HG02642 (cell line): ENCODE data around the gene PLXNA4.

Experiments used
- ATAC-seq: cut with Tn5 transposase; IDR thresholded peaks from one replicate; pipeline ENCODE4 v1.9.1; 2021; ENCODE audit warnings: mild to moderate bottlenecking; ENCODE audit not compliant: unreplicated experiment, poor library complexity

The PLXNA4 gene

DNA sequence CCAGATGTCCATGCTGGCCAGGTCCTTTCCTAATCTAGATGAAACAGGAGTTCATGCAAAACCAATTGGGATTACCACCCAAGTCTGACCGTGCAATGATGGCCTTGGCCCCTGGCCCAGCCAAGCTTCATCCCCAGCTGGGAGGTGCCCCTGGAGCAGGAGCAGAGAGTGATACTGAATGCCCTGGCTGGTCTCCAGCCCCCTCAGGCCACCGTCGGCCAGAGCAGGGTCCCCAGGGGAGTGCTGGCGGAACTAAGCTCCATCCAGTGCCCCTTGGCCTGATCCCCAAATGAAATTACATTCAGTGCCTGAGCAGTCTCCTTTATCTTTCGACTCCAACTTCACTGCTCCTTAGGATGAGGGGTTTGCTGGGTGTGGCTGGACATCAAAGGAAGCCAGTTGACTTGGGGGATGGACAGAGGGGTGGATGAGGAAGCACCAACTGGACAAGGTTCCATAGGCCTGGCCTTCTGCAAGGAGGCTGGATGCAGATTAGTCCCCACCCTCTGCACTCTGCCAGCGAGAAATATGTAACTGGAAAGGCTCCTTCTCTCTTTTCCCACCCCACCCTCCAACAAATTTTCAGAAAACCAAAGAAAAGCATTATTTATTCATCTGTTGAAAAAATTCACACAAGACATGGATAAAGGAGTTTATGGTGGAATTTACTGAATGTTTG, 275.5 kb downstream of the PLXNA4 start:
- no peak for ATAC-seq

DNA sequence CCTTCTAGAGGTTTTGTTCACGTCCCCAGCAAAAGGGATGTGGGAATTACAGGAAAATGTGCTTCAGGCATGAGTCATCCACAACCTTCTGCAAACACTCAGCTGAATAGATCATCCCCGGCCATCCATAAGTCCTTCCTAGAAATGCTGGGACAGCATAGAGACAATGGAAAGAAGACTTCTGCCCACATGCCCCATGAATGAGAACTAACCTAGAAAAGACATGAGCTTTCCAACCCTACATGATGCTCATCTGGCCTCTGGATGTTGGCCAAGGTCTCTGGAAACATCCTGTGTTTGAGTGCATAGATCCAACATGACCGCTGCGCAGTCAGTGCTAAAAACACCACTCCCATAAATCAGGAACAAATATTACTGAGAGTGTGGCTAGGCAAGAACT, 277.5 kb downstream of the PLXNA4 start:
- ATAC-seq = no peak

DNA sequence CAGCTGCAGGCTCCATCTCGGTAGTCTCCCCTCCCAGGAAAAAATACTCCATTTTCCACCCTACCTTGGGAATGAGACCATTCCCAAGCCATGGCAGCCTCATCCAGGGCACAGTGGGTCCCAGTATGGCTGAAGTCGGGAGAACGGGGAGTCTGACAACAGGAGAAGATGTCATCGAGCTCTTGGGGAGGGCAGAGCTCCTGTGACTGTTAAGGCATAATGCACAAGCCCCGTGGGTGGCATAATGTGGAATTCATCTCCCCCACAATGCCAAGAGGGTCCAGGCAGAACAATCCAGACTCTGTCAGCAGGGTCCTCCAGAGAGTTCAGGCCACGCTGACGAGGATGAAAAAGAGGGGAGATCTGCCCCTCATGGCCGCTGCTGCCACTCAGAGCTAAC, 279.4 kb downstream of the PLXNA4 start:
- ATAC-seq = no peak

DNA sequence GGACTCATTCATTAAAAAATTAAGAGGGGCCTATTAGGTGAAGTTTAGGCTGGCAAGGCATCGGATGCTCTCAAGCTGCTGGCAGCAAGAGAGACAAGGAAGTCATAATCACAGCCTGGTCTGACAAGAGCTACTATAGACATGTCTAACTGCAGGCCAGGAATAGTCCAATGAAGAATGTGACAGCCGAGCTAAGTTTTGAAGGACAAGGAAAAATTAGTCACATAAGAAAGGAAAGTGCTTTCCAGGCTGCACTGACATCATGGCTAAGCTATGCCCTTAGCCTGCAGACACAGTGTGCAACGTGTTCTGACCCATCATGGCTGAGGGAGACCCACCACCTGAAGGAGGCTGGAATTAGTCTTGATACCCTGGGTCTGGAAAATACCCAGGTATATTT, 281.1 kb downstream of the PLXNA4 start:
- ATAC-seq = no peak

DNA sequence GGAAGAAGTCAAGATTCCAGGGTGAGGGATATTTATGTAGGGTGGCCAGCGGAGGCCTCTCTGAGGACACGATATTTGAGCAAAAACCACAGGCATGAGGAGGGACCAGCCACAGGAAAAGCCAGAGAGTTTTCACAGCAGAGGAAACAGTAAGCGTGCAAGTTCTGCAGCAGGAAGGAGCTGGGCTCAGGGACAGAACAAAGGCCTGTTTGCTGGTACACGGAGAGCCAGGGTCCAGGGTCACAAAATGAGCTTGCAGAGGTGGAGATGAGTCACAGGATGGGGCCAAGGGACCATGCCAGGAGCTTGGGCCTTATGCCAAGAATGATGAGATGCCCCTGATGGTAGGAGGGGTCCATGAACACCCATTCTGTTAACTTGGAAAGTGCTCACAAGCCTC, 283.5 kb downstream of the PLXNA4 start:
- ATAC-seq = no peak

DNA sequence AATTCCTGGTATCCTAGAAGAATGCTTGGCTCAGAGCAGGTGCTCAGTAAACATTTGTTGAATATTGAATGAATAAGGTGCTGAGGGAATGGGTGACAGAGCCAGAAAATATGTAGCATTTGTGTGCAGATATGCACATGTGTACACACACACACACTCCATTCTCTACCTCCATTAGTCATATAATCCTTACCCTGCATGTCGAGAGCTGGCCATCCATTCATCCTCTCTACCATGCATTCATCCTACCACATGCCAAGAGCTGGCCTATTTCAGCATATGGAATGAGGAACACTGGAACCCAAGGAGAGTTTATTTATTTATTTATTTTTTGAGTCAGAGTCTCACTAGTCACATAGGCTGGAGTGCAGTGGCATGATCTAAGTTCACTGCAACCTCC, 284.8 kb downstream of the PLXNA4 start:
- ATAC-seq = no peak

DNA sequence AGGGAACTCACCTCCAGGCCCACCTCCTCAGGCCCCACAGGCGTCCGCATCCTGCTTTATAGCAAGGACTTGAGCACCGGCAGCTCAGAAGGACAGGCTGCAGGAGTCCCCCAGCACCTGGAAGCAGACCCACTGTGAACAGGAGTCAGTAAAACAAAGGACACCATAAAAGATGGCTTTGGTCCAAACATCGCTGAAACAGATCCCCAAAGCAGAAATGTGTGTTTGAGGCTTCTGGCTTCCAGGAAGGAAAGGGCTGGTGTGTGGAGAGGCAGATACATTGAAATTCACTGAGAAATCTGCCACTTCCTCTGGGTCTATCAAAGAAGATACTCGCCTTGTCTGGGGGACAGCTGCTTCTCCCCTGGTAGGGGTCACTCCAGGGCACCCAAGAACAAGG, 286.2 kb downstream of the PLXNA4 start:
- ATAC-seq = no peak

DNA sequence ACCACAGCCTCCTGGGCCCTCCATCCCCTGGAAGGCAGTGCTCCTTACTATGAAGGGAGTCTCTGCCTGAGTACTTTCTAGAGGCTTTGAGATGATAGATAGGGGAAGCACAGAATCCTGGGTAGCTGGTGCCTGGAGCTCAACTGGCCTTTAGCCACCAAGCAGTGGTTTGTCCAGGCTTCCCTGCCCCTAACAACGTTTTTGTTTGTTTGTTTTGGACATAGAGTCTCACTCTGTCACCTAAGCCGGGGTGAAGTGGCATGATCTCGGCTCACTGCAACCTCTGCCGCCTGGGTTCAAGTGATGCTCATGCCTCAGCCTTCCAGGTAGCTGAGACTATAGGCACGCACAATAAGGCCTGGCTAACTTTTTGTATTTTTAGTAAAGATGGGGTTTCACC, 289.4 kb downstream of the PLXNA4 start:
- no peak for ATAC-seq

DNA sequence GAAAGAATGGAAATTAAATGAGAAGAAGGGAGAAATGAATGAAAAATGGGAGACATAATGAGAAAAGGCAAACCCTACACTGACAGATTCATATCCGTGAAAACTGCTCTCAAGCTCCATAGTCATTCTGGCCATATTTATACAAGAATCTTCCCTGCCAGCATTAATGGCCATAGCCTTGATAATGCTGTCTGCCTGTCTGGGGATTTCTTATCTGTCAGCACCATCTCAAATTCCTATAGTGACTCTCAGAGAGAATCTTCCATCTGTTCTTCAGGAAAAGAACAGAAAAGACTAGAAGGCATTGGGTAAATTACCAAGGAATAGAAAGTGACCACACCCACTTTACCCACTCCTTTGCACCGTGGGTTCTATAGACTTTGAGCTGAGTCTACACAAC, 295.9 kb downstream of the PLXNA4 start:
- no peak for ATAC-seq

DNA sequence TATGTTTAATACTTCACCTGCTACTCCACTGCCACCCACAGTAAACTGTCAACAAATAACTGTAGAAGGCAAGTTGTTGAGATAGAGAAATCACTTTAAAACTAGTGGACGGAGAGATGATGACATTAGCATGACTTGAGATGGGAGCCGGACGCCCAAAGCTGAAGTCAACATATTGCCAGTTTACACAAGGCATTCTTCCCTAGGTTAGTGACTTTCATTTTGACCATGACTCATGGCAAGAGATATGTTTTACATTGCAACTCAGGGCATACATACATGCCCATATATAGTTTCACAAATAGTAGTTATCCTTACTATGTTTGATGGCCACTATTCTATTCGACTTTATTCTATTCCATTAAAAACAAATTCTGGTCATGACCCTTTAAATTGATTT, 296.6 kb downstream of the PLXNA4 start:
- no peak for ATAC-seq

DNA sequence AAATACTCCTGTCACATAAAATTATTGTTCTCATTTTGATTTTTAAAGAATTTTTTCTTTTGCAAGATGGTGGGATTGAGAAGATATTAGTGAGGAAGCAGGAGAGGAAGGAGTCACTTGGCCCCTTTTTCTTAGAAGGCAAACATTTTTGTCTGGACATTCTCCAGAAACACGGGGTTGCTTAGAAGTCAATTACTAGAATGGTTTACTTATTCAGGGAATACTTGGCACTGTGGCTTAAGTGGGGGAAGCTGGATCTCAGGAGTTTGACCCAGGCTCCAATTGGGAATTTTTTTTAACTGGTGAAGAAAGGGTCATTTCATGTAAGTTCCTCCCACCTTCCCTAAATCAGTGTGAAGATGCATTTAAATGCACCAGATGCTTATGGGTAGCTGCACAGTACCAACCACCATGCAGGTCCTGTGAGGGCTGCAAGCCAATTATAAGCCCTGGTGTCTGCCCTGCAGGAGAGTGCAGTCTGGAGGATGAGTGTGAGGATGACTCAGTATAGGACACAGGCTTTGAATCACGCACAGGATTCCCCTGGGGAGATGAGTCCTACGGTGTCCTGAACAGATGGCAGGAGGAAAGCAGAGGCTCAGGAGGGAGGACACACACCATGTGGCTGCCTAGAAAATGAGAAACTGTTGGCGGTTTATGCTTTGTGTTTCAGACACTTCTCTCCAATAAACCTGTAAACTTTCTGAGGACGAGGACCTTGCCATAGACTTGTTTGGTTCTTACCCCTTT, 299.1 kb downstream of the PLXNA4 start:
- ATAC-seq = no peak

DNA sequence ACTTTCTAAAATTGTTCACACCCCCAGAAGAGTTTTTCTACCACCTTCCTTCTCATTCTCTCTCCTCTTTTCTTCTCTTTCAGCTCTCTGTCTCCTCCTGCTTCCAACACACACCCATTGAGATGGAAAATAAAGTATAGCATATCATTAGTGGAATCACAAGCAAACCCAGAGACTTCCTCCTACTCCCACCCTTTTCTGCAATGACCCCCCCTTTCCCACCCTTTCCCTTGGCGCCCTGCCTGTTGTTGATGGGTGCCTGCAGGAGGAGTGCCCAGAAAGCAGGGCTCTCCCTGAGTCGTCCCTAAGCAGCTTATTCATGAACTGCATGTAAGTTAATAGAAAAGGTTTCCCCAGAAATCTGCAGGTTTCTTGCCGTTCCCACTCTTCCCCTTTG, 300.0 kb downstream of the PLXNA4 start:
- no peak for ATAC-seq

DNA sequence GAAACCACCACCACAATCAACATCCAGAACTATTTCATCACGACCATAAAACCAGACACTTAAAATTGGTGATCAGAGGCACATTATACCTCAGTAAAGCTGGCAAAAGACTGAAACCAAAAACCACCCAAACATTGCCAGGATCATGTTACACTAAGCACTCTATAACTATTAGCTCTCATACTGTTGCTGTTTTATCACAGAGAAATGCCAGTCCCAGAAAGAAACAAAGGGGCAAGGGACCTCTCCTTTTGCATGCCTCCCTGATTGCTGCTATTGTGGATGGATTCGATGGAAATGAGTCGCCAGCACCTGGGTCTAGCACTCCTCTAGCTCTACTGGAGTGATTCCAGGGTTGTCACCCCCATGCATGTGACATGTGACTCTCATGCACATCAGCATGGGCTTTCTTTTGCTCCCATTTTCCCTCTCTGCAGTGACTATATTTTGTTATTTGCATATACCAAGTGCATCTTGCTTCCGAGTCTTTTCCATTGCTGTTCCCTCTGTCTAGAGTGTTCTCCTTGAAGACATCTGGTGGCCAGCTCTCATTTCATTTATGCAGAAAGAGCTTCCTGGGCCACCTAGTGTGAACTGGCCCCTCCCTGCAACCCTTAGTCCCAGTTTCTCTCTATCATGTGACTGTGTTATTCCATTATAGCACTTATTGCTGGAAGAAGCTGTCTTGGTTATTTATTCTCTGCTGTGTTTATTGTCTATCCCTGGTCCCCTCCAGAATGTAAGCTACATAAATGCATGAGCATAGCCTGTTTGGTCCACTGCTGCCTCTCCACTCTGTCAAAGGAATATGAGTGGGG, 300.6 kb downstream of the PLXNA4 start:
- no peak for ATAC-seq

DNA sequence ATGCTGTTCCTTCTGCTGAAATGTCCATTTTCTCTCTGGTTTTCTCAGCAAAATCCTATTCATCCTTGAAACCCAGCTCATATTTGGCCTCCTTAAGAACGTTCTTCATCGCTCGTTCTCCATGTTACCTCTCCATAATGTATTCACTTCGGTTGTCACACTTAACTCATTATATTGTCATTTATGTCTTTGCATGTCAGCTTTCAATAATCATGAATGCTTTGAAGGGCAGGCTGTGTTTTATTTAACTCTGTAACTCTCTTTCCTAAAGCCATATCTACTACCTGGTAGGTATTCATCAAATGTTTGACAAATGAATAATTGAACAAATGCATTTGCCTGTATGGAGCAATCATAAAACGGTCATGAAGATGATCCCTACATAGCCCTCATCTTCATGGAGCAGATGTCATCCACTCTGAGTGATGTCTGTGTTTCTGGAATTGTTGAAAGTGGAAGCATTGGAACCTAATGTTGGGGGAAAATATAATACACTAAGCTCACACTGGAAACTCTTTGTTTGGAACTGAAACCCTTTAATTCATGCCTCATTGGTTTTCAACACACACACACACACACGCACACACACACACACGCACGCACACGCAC, 303.4 kb downstream of the PLXNA4 start:
- no peak for ATAC-seq

DNA sequence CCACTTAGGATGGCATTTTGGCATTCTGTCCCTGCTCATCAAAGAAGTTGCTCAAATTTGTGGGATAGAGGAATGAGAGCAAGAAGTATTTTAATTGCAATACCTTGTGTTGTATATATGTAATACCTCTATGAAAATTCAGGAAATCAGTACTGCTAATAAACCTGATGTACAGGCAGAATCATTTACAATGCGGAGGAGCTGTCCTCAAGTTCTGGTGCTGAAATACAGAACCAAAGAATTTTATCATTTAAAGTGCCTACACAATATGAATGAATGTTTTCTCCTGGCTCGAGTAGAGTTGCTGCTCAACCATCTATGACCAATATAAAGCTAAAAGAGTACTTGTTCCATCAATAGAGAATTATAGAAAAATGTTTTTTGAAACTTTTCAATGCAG, 305.8 kb downstream of the PLXNA4 start:
- no peak for ATAC-seq

DNA sequence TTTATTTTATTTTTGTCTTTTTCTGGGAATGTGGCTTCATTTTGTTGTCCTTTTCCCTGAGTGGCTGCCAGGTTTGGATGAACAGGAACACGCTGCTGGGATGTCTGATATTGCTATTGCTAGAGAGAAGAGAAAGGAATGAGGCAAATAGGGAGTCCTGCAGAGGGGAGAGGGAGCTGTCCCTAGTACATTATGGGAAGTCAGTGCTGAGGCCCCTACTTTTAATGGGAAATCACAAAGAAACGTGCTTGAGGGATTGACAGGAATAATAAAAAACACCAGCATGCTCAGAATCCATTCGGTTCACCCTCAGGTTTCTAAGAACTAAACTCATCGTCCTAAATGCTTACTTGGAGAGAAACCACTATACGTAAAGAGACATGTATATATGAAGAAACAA, 306.6 kb downstream of the PLXNA4 start:
- no peak for ATAC-seq

DNA sequence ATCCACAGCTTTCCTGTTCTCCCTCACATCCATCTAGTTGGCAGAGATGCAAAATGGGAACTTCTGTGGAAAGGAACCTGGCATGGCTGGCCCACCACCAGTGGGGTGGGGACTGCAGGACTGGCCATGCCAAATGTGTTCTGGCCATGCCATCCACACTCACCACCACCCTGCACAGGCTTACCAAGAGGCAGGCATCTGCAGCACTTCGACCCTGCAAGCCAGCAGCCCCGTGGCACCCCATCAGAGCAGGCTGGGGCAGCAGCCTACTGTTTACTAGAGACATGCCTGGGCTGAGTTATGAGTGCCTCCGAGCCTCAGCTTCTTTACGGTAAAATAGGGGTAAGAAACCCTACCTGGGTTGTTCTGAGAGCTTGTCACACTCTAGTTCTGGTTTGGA, 313.1 kb downstream of the PLXNA4 start:
- no peak for ATAC-seq

DNA sequence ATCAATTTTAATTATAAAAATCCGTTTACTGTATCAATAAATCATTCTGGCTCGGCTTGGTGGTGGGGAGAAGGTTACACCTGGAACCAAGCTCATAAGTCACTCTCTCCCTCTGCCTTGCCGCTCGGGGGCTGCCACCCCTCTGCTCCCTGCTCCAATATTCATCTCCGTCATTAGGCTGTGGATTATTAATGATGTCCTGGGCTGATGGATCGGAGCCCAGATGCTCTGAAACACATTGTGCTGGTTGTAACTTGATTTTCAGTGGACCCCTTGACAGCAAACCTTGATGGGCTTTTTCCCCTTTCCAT, 314.2 kb downstream of the PLXNA4 start:
- no peak for ATAC-seq

DNA sequence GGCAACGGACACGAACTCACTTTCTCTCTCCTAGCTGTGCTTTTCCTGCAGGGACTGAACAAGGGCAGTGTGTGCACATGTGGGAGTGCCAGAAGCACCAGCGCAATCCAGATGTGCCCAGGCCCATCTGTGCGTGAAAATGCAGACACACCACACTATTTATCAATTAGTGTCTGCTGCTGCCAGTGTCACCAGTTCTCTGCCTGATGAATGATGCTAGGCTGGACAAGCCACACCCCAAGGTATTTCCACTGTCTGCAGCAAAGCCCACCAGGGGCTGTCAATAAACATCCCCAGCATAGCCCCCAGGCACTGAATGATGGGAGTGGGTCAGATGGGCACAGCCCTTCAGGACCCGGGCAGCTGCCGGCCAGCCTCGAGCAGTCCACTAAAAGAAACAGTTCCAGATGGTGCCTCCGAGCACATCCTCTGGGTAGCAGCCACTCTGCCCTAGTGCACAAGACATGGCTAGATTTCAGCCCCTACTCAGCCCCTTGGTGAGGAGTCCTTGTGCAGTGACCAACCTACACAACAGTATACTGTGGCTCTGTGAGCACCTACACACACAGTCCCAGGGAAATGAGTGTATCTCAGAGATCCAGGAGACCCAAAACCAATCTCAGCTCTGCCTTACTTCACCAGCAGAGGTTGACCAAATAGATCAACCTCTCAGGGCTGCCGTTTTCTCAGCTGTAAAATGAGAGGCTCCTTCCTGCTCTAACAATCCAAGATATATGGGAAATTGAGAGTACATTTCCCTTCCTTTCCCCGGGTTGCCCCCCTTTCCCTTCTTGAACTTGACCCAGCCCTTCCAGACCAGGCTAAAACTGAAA, 314.7 kb downstream of the PLXNA4 start:
- no peak for ATAC-seq

DNA sequence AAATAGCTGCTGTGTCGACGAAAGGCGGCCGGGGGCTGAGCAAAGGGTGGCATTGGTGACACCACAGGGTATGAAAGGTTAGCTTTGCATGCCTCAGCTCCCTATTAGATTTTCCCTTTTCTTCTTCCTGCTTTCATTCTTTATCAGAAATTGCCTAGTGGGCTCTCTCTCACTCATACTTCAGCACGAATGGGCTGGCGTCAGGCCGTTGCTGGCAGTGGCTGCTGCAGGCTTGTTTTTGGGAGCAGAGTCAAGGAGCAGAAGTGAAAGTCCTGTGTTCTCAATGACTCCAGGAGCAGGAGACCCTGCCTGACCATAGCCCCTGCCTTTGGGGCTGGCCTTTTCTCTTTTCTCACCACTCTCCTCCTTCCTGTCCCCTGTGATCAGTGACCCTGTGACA, 318.0 kb downstream of the PLXNA4 start:
- no peak for ATAC-seq
